ENCODE measurements around the gene PIGR.

The PIGR gene

GRCh38 chr1:206960676-206961386, 14.6 kb upstream of the PIGR start:
- no peak for DNase-seq (ENCODE audit: low read depth in 2 of 2)

GRCh38 chr1:206958144-206958543, 11.9 kb upstream of the PIGR start:
- no peak for DNase-seq (ENCODE audit: low read depth in 2 of 2)

- no peak for DNase-seq (ENCODE audit: low read depth in 2 of 2)
These were observed 11.4 kb upstream of the PIGR start for GRCh38 chr1:206957639-206958038.

GRCh38 chr1:206955476-206956451, 9.5 kb upstream of the PIGR start:
- DNase-seq (ENCODE audit: low read depth in 2 of 2) = peak; percentile 70 to 71

- no peak for DNase-seq (ENCODE audit: low read depth in 2 of 2)
These were observed 8.4 kb upstream of the PIGR start for GRCh38 chr1:206954459-206955342.

GRCh38 chr1:206953626-206954025, 7.4 kb upstream of the PIGR start:
- DNase-seq (ENCODE audit: low read depth in 2 of 2) = no peak

- no peak for DNase-seq (ENCODE audit: low read depth in 2 of 2)
These were observed 6.9 kb upstream of the PIGR start for GRCh38 chr1:206953126-206953525.

GRCh38 chr1:206952171-206952570, 5.9 kb upstream of the PIGR start:
- no peak for DNase-seq (ENCODE audit: low read depth in 2 of 2)

- DNase-seq (ENCODE audit: low read depth in 2 of 2) = no peak
These were observed 5.2 kb upstream of the PIGR start for GRCh38 chr1:206951318-206952100.

- DNase-seq (ENCODE audit: low read depth in 2 of 2) = no peak
These were observed 3.4 kb upstream of the PIGR start for GRCh38 chr1:206949641-206950040.

- DNase-seq (ENCODE audit: low read depth in 2 of 2) = no peak
These were observed 2.9 kb upstream of the PIGR start for GRCh38 chr1:206949208-206949607.

GRCh38 chr1:206947255-206947654, 989 bp upstream of the PIGR start:
- DNase-seq (ENCODE audit: low read depth in 2 of 2) = no peak

- no peak for DNase-seq (ENCODE audit: low read depth in 2 of 2)
These were observed 487 bp downstream of the PIGR start for GRCh38 chr1:206945779-206946178.

- no peak for DNase-seq (ENCODE audit: low read depth in 2 of 2)
These were observed 1.6 kb downstream of the PIGR start for GRCh38 chr1:206944703-206945102.

- DNase-seq (ENCODE audit: low read depth in 2 of 2) = no peak
These were observed 4.4 kb downstream of the PIGR start for GRCh38 chr1:206941766-206942418.

GRCh38 chr1:206940588-206940936, 5.7 kb downstream of the PIGR start:
- no peak for DNase-seq (ENCODE audit: low read depth in 2 of 2)

- DNase-seq (ENCODE audit: low read depth in 2 of 2) = no peak
These were observed 6.3 kb downstream of the PIGR start for GRCh38 chr1:206939841-206940587.

GRCh38 chr1:206939131-206939530, 7.1 kb downstream of the PIGR start:
- no peak for DNase-seq (ENCODE audit: low read depth in 2 of 2)

- DNase-seq (ENCODE audit: low read depth in 2 of 2) = no peak
These were observed 8.8 kb downstream of the PIGR start for GRCh38 chr1:206937425-206937824.

- DNase-seq (ENCODE audit: low read depth in 2 of 2) = no peak
These were observed 10.7 kb downstream of the PIGR start for GRCh38 chr1:206935491-206936067.
